Ammon's horn (tissue), 1 donor: ENCODE data around the gene SECISBP2.
"Not testable (repeated sequence)": the region's sequence is repeated elsewhere in the genome, so short reads cannot be mapped to it uniquely, and the experiment has no call there.

Experiments used
- DNase-seq: peaks from one replicate; pipeline ENCODE4 v3.0.0-alpha.2; 2016; ENCODE audit warnings: low spot score

Gene SECISBP2

GRCh38 chr9:89366711-89367110, 48.4 kb downstream of the SECISBP2 start:
- no peak for DNase-seq

DNA sequence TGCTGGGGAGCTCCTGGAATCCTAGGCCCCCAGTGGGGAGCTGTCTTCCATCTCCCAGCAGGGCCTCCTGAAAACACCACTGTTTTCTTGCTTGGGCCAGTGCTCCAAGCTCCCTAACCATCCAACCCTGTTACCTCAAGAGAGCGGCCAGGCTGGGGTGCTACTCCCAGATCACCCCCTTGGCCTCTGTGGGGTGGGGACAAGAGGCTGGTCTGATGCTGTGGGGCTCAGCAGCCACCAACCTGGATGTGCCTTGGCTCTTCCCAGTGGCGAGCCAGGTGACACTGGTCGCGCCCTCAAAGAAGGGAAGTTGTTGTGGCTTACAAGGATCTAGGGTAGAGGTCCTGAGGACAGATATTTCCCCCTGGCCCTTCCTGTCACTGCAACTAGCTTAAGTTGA, 49.0 kb downstream of the SECISBP2 start:
- no peak for DNase-seq

DNA sequence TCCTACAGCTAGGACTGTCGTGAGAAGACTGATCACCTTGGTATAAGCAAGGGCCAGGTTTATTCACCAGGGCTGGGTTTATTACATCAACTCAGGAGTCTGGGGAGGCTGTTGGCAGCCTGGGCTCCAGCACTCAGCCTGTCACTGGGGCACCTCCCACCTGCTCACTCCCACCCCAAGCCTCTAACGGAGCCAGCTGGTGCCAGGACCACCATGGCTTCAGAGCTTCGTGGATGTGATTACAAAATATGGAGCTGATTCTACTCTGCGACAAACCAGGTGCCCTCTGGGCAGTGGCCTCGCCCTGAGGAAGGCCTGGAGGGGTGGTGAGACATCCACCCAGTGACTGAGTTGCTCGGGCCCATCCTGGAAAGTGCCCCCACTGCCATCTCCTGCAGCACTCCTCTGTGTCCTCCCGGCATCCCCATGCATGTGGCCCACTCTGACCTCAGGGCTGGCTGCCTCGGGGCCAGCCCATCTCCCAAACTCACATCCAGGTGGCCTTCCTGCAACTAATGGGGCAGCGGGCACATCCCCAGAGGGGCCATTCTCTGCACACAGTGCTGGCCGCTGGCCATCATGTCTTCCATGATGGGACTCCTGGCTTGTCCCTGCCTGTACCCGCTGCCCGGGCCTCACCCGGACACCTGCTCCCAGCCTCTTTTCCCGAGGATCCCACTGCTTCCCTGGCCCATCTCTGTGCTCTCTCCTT, 49.6 kb downstream of the SECISBP2 start:
- DNase-seq = no peak

DNA sequence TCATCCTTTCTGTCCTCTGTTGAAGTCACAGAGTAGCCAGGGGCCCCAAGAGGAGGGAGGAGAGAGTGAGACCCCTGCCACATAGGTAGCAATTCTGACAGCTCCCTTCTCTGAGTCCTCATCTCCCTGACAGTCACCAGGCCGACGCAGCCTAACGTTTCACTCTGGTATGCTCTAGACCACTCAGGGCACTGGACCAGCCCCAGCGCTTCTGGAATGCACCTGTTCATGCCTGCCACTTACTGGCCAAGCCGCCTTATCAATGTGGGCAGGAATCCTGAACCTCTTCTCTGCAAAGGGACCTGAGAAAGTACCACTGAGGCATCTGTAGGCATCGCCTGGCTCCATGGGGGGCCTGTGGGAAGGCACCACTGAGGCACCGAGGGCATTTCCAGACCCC, 50.2 kb downstream of the SECISBP2 start:
- no peak for DNase-seq

DNA sequence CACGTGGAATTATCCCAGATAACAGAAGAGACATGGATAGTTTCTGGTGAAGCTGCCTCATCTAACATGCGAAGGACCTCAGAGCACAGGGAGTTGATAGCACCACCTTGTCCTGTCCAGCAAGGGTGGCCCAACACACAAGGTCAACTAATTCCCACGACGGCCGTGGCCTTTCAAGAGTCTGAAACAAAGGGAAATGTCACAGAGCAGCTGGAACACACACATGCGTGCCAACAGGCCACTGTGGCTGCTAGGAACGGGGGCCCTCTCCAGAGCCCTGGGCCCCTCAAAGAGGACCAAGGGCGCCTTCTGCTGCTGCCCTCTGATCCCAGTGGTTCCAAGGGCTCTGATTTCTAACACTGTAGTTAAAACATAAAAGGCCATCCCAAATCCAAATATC, 50.7 kb downstream of the SECISBP2 start:
- no peak for DNase-seq

GRCh38 chr9:89370593-89370992, 52.3 kb downstream of the SECISBP2 start:
- DNase-seq = no peak

DNA sequence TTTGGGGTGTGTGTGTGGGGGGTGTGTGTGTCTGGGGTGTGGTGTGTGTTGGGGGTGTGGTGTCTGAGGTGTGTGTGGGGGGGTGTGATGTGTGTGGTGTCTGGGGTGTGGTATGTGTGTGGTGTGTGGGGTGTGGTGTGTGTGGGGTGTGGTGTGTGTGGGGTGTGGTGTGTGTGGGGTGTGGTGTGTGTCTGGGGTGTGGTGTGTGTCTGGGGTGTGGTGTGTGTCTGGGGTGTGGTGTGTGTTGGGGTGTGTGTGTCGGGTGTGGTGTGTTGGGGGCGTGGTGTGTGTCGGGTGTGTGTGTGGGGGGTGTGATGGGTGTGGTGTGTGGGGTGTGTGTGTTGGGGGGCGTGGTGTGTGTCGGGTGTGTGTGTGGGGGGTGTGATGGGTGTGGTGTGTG, 53.5 kb downstream of the SECISBP2 start:
- DNase-seq = not testable (repeated sequence)

DNA sequence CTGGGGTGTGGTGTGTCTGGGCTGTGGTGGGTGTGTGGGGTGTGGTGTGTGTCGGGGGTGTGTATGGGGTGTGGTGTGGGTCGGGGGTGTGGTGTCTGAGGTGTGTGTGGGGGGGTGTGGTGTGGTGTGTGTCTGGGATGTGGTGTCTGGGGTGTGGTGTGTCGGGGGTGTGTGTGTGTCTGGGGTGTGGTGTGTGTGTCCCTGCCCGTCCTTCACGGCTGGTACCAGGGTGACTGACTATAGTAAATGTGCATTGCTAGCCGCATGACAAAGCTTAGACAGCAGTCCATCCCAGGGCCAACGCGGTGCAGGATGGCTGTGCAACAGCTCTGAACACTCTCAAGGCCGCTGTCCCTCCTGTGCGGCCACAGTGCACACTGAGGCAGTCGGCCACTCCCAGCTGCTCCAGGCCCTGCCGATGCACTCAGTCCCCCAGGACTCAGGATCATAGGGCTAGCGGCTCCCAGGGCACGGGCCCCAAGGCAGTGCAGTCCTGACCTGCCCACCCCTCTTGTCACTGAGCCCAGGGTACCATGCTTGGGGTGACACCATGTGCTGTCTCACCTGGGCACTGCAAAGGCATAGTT, 54.0 kb downstream of the SECISBP2 start:
- DNase-seq = no peak

DNA sequence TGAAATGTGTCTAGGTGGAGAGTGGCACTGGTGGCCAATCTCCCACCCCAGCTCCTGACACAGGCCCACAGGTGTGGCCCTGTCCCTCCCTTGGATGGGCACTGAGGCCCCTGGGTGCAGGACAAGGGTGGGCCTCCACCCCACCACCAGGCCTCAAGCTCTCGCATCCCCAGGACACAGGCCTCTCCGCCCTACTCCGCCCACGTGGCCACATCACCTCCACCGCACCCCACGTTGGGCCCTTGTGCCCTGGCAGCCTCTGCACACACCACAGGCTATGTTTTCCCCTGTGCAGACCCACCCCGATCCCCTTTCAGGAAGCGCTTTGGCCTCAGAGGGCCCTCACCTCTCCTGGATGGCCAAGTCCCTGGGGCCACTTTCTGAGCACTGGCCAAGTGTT, 54.7 kb downstream of the SECISBP2 start:
- no peak for DNase-seq

DNA sequence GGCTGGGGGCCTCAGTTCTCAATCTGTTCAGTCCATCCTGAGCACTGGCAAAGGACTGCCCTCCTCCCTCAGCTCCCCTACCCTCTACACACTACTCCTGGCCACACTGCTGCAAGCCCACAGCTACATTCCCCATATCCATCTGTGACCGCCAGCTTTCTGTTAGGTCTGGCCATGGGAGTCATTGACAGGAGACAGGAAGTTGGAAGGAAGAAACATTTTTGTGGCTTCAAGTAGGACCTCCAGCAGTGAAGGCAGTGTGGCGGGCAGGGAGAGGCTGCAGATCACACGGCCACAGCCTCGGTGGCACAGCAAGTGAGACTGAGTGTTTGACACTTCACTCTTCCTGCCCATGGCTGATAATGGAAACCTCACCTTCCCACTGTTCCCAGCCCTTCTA, 55.9 kb downstream of the SECISBP2 start:
- no peak for DNase-seq

- no peak for DNase-seq
Measured at GRCh38 chr9:89375191-89375760, 57.0 kb downstream of the SECISBP2 start.

GRCh38 chr9:89376286-89376685, 58.0 kb downstream of the SECISBP2 start:
- DNase-seq = no peak

DNA sequence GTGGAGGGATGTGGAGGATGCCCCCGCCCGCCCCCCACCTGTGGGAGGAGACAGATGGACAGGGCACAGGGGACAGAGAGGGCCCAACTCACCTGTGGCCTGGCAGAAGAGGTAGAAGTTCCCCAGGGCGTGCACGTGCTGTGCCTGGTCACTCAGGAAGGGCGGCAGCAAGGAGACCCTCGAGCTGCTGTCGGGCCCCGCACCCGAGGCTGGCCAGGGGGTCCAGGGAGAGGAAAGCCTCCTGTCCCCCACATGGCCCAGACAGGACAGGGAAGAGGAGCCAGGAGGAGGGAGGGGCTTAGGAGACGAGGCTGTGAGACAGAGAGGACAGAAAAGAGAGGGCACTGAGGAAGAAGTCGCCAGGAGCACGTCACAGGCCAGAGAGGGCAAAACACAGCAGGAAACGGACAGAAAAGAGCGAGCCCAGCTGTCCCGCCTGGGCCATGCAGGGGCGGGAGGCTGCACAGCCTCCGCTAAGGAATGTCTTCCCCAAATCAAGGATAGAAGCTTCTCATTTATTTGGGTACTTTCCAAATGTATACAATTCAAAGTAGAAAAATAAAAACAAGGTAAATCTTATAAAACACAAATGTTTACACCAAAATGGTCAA, 58.5 kb downstream of the SECISBP2 start:
- no peak for DNase-seq

DNA sequence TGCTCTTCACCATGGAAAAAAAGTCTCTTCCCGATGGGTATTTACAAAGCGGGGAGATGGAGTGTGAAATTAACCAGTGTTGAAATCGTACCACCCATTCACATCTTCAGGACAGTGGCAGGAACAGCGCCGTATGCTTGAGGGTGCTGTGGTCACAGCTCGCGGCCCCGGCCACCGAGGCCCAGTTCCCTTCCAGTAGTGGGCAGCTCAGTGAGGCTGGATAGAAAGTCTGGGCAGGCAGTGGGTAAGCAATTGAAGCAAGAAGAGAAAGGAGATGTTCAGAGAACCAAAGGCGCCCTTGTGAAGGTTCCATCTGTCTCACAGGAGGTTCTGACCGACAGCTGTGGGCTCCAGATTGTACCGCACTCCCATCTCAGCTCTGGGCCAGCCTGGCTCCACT, 59.1 kb downstream of the SECISBP2 start:
- no peak for DNase-seq

- DNase-seq = no peak
Measured at GRCh38 chr9:89378541-89378940, 60.2 kb downstream of the SECISBP2 start.

GRCh38 chr9:89379031-89379430, 60.7 kb downstream of the SECISBP2 start:
- DNase-seq = no peak

DNA sequence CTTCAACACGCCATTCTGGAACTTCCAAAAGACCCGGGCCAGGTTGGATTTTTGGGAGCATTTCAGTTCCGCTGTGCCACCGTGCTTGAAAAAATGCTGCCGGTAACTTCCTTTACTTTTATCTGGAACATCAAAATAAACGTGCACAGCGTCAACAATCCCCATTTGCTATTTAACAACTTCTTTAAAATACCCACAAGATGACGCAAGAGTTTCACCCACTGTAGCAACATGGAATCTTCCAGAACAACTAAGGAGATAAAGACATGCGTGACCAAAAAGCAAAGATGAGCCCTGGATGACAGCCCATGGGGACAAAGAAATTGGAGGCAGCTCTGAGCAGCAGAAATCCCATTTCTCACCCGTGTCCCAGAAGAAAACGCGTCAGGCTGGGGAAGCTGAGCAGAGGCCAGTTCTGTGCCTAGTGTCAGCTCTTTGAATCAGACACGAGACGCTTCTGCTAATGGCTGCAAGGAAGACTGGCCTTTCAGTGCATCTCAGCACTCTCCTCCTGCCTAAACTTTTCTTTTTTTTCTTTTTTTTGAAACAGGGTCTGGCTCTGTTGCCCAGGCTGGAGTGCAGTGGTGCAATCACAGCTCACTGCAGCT, 61.3 kb downstream of the SECISBP2 start:
- no peak for DNase-seq

DNA sequence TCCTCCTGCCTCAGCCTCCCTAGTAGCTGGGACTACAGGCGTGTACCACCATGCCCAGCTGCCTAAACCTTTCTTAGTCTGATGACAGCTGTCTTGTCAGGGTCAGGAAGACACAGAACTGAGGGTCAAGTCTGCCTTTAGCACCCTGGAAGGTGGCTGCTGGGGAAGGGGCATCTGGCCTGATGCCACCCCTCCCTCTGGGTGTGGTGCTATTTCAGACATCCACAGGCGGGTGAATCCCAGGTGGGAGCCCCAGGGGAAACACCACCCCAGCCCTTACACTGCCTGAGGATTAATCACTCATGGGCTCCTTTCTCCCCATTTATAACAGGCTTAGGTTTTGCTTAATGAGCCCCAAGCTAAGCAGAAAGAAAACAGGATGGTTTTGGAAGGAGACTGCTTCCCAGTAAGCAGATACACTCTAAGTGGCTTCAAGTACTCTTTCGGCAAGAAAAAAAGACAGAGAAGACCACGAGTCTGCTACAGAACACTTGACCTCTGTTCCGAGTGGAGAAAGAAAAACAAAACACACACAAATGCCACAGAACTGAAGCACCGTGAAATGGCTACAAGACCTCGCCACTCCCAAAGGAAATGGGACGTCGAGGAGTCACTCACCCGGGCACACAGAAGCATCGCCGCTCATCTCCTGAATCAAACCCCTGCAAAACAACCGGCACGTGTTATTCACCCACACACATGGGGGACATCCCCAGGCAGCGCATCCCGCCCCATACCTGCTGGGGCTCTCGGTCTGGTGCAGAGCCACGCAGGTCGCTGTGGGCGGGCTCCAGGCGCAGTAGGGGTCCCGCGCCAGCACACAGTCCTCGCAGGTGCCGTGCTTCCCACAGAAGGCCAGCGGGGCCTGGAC, 62.4 kb downstream of the SECISBP2 start:
- no peak for DNase-seq

- no peak for DNase-seq
Measured at GRCh38 chr9:89381308-89381609, 63.0 kb downstream of the SECISBP2 start.

- no peak for DNase-seq
Measured at GRCh38 chr9:89382026-89382986, 64.0 kb downstream of the SECISBP2 start.
